Kidney epithelial cell (primary cell): Measurements from ENCODE around the gene TIMELESS. TPM values are rescaled to one million over a fixed set of nuclear protein-coding genes. Genes with fewer than 3 reads are reported as not detected.
"Not testable (repeated sequence)": the region's sequence is repeated elsewhere in the genome, so short reads cannot be mapped to it uniquely, and the experiment has no call there.

Experiments
- DNase-seq: peaks from one replicate; pipeline ENCODE4 v3.0.0-alpha.2; 2010; ENCODE audit warnings: low read depth
- H3K27me3 ChIP-seq: 2 replicates; pipeline ENCODE4 v1.6.0; 2011; ENCODE audit warnings: low read length; ENCODE audit not compliant: control insufficient read depth, insufficient read depth
- H3K36me3 ChIP-seq: 2 replicates; pipeline ENCODE4 v1.5.1; 2011; ENCODE audit warnings: low read length; ENCODE audit not compliant: control insufficient read depth, insufficient read depth
- H3K4me3 ChIP-seq: 2 replicates; pipeline ENCODE4 v1.5.1; 2011; ENCODE audit warnings: low read depth, mild to moderate bottlenecking, control low read depth, low read length
- total RNA-seq: library from RNA; depleted of rRNA; stranded (reverse); fragments of >200 nt; gene quantifications from 2 replicates; pipeline ENCODE4 v1.2.3, GENCODE V29; 2015
- TF ChIP-seq, protein P1 (sequence below): IDR thresholded peaks from 2 replicates; pipeline ENCODE4 v1.5.1; 2011; ENCODE audit warnings: mild to moderate bottlenecking, moderate library complexity, low read length, control low read depth, inconsistent platforms; ENCODE audit not compliant: insufficient read depth, poor library complexity, severe bottlenecking

The TIMELESS gene
- total RNA-seq, 1 donor from 2014 or later = 15.5 TPM

- Histone ChIP-seq H3K36me3 (no peaks in the 10 kb centered on the region), H3K4me3 (no peak overlapping the region), H3K27me3 (no peaks in the 10 kb centered on the region)
- DNase-seq = no peak
- TF ChIP-seq, protein P1, sequence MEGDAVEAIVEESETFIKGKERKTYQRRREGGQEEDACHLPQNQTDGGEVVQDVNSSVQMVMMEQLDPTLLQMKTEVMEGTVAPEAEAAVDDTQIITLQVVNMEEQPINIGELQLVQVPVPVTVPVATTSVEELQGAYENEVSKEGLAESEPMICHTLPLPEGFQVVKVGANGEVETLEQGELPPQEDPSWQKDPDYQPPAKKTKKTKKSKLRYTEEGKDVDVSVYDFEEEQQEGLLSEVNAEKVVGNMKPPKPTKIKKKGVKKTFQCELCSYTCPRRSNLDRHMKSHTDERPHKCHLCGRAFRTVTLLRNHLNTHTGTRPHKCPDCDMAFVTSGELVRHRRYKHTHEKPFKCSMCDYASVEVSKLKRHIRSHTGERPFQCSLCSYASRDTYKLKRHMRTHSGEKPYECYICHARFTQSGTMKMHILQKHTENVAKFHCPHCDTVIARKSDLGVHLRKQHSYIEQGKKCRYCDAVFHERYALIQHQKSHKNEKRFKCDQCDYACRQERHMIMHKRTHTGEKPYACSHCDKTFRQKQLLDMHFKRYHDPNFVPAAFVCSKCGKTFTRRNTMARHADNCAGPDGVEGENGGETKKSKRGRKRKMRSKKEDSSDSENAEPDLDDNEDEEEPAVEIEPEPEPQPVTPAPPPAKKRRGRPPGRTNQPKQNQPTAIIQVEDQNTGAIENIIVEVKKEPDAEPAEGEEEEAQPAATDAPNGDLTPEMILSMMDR = no peak
Observed at GRCh38 chr12:56414401-56414800, 34.8 kb downstream of the TIMELESS start.

- H3K36me3 ChIP-seq = no peaks in the 10 kb centered on the region
- no peak for DNase-seq
- TF ChIP-seq, protein P1 = no peak
- no peak overlapping the region for H3K4me3 ChIP-seq
- no peaks in the 10 kb centered on the region for H3K27me3 ChIP-seq
Observed at GRCh38 chr12:56413392-56413791, 35.8 kb downstream of the TIMELESS start.

DNA sequence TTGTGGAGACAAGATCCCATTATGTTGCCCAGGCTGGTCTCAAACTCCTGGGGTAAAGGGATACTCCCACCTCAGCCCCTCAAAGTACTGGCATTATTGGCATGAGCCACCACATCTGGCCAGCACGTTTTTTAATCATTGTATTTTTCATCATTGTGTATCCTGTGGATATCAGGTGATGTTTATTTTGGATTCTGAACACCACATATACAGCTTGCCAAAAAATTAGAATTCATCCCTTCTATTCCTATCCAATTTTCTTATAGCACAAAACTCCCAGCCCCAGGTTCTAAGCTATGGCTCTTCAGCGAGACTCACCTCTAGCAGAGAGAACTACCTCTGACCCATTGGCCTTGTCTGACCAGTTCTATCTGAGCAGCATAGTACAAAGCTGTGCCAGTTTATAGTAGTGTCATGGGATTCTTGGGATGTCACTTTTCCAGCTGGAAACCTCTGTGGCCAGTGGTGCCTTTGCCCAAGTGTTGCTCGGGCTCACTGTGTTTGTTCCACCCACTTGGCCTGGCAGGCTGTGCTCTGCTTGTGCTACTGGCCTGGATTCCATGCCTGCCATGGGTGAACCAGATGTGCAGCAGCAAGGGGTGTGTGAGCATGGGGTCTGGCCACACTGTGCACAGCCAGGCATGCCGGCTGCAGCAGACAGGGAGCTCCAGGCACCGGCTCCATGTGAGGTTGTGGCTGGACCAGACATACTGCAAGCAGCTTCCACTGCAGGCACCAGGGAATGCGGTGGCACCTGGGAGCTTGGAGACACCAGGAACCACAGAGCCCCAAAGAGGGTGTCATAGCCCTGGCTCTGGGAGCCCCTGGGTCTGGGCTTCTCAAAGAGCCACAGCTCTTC lies 37.2 kb downstream of the TIMELESS start:
- Histone ChIP-seq H3K27me3 (no peaks in the 10 kb centered on the region), H3K4me3 (no peak overlapping the region), H3K36me3 (no peaks in the 10 kb centered on the region)
- TF ChIP-seq, protein P1 = no peak
- no peak for DNase-seq

GRCh38 chr12:56410768-56411167 lies 38.5 kb downstream of the TIMELESS start:
- Histone ChIP-seq H3K27me3 (no peaks in the 10 kb centered on the region), H3K36me3 (no peaks in the 10 kb centered on the region), H3K4me3 (no peak overlapping the region)
- DNase-seq = no peak
- TF ChIP-seq, protein P1 = no peak

- H3K4me3 ChIP-seq = no peak overlapping the region
- no peaks in the 10 kb centered on the region for H3K27me3 ChIP-seq
- TF ChIP-seq, protein P1 = no peak
- DNase-seq = no peak
- no peaks in the 10 kb centered on the region for H3K36me3 ChIP-seq
Observed at GRCh38 chr12:56408799-56409417, 40.3 kb downstream of the TIMELESS start.

- not testable (repeated sequence) for H3K36me3 ChIP-seq, DNase-seq, H3K27me3 ChIP-seq, H3K4me3 ChIP-seq
Observed at GRCh38 chr12:56404227-56404626, 45.0 kb downstream of the TIMELESS start.

- H3K4me3 ChIP-seq, DNase-seq, H3K27me3 ChIP-seq, H3K36me3 ChIP-seq: not testable (repeated sequence)
Observed at GRCh38 chr12:56401612-56402011, 47.6 kb downstream of the TIMELESS start.

GRCh38 chr12:56401125-56401524 lies 48.1 kb downstream of the TIMELESS start:
- not testable (repeated sequence) for H3K36me3 ChIP-seq, DNase-seq, H3K27me3 ChIP-seq, H3K4me3 ChIP-seq

GRCh38 chr12:56399466-56399865 lies 49.8 kb downstream of the TIMELESS start:
- H3K27me3 ChIP-seq, DNase-seq, H3K4me3 ChIP-seq, H3K36me3 ChIP-seq: not testable (repeated sequence)
